Lower leg skin (tissue), 4 donors: ENCODE measurements around the gene CPVL. TPM values are rescaled to one million over a fixed set of nuclear protein-coding genes. Genes with fewer than 3 reads are reported as not detected.
A peak's percentile ranks its signal among the peaks of the same experiment; 100 is the strongest.

Experiments used
- DNase-seq, 2 donors: peaks; one replicate each; pipeline ENCODE4 v3.0.0-alpha.2; 2019; ENCODE audit warnings: low spot score in 2 of 2
- H3K4me3 ChIP-seq: fragments of 200-600 bp; sonication (generic); 2 replicates; pipeline ENCODE4 v1.5.1; 2017; ENCODE audit warnings: mild to moderate bottlenecking, low read depth; ENCODE audit not compliant: poor library complexity, severe bottlenecking
- POLR2A ChIP-seq, 2 donors: fragments of 450-650 bp; IDR thresholded peaks; one replicate each; pipeline ENCODE4 v1.6.1; 2016 to 2017; ENCODE audit warnings: antibody characterized with exemption in 2 of 2, mild to moderate bottlenecking in 1 of 2, moderate library complexity in 1 of 2
- WGBS, 2 donors: methylation state at CpG; one replicate each; pipeline ENCODE4 v1.1.5; 2018; 5-methylcytosine and 5-hydroxymethylcytosine counted together
- intact Hi-C: fragments of 100-400 bp; cut with DNase I; formaldehyde crosslinking; loops from one replicate; pipeline ENCODE4 v1.15.0; 2023; ENCODE audit warnings: low total_unique reads
- total RNA-seq, 4 donors: library from RNA; depleted of rRNA; stranded (reverse); fragments of >200 nt; gene quantifications; one replicate each; pipeline ENCODE4 v1.1.0, GENCODE V29; 2016
- TF ChIP-seq, protein P1 (sequence below), 3 donors: fragments of 450-650 bp; IDR thresholded peaks; one replicate each; pipeline ENCODE4 v1.5.1; 2016; ENCODE audit warnings: antibody characterized with exemption in 3 of 3, mild to moderate bottlenecking in 3 of 3, moderate library complexity in 2 of 3

The CPVL gene
- total RNA-seq, 4 donors from 2014 or later = 8.8 to 17.5 (median 12.6) TPM

GRCh38 chr7:28998105-28998504 is 148.2 kb downstream of the CPVL start:
- intact Hi-C loops = no loop called here
- TF ChIP-seq POLR2A (IDR thresholded peaks at IDR 0.05) = no peak
- TF ChIP-seq, protein P1, sequence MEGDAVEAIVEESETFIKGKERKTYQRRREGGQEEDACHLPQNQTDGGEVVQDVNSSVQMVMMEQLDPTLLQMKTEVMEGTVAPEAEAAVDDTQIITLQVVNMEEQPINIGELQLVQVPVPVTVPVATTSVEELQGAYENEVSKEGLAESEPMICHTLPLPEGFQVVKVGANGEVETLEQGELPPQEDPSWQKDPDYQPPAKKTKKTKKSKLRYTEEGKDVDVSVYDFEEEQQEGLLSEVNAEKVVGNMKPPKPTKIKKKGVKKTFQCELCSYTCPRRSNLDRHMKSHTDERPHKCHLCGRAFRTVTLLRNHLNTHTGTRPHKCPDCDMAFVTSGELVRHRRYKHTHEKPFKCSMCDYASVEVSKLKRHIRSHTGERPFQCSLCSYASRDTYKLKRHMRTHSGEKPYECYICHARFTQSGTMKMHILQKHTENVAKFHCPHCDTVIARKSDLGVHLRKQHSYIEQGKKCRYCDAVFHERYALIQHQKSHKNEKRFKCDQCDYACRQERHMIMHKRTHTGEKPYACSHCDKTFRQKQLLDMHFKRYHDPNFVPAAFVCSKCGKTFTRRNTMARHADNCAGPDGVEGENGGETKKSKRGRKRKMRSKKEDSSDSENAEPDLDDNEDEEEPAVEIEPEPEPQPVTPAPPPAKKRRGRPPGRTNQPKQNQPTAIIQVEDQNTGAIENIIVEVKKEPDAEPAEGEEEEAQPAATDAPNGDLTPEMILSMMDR (IDR thresholded peaks at IDR 0.05) = no peak
- 61 to 64% methylated on average over 4 of the region's 4 CpGs for WGBS, 2 donors
- peak in 1 of 2 donors; percentile 58 for DNase-seq
- H3K4me3 ChIP-seq = no peak overlapping the region

GRCh38 chr7:28996836-28997235 is 149.5 kb downstream of the CPVL start:
- intact Hi-C loops = no loop called here
- TF ChIP-seq, protein P1 (IDR thresholded peaks at IDR 0.05) = no peak
- no peak for TF ChIP-seq POLR2A (IDR thresholded peaks at IDR 0.05)
- no peak for DNase-seq
- no peak overlapping the region for H3K4me3 ChIP-seq
- 86 to 92% methylated on average over 6 of the region's 6 CpGs for WGBS, 2 donors

- no peak for DNase-seq
- 91% methylated on average over 4 of the region's 4 CpGs for WGBS, 2 donors
- TF ChIP-seq POLR2A (IDR thresholded peaks at IDR 0.05) = no peak
- TF ChIP-seq, protein P1 (IDR thresholded peaks at IDR 0.05) = no peak
- intact Hi-C loops = no loop called here
- no peak overlapping the region for H3K4me3 ChIP-seq
These were observed 153.0 kb downstream of the CPVL start for GRCh38 chr7:28993371-28993770.

- DNase-seq = no peak
- TF ChIP-seq POLR2A (IDR thresholded peaks at IDR 0.05) = no peak
- TF ChIP-seq, protein P1 (IDR thresholded peaks at IDR 0.05) = no peak
- intact Hi-C loops = no loop called here
- 64 to 72% methylated on average over 1 of the region's 1 CpG for WGBS, 2 donors
- H3K4me3 ChIP-seq = no peak overlapping the region
These were observed 153.5 kb downstream of the CPVL start for GRCh38 chr7:28992798-28993197.

GRCh38 chr7:28990200-28990960 is 156.0 kb downstream of the CPVL start:
- DNase-seq = peak in 1 of 2 donors; percentile 89
- TF ChIP-seq, protein P1 (IDR thresholded peaks at IDR 0.05) = no peak
- no peak overlapping the region for H3K4me3 ChIP-seq
- intact Hi-C loops = no loop called here
- WGBS, 2 donors = 60 to 63% methylated on average over 11 of the region's 11 CpGs
